Lung (tissue), 13 donors: Measurements from ENCODE around the gene INVS. TPM values are rescaled to one million over a fixed set of nuclear protein-coding genes. Genes with fewer than 3 reads are reported as not detected.
A peak's percentile ranks its signal among the peaks of the same experiment; 100 is the strongest.

Experiments used
- ATAC-seq: fragments of 200-7000 bp; cut with Tn5 transposase; one replicate; pipeline ENCODE4 v1.9.1; 2020; ENCODE audit warnings: moderate number of reproducible peaks; ENCODE audit not compliant: insufficient read depth, low FRiP score
- DNase-seq, 3 donors: peaks; one replicate each; pipeline ENCODE4 v3.0.0-alpha.2; 2013 to 2017
- H3K27ac ChIP-seq, 2 donors: one replicate each; pipeline ENCODE4 v1.5.1; 2013; ENCODE audit warnings: mild to moderate bottlenecking in 2 of 2, moderate library complexity in 2 of 2, control low read depth in 1 of 2, inconsistent platforms in 1 of 2, low read depth in 1 of 2, low read length in 1 of 2
- H3K27me3 ChIP-seq, 3 donors: one replicate each; pipeline ENCODE4 v1.5.1; 2013; ENCODE audit warnings: low read length in 2 of 3; ENCODE audit not compliant: control insufficient read depth in 3 of 3, insufficient read depth in 3 of 3
- H3K36me3 ChIP-seq, 4 donors: one replicate each; pipeline ENCODE4 v1.5.1; 2013; ENCODE audit warnings: low read length in 4 of 4, mild to moderate bottlenecking in 1 of 4, moderate library complexity in 1 of 4; ENCODE audit not compliant: control insufficient read depth in 4 of 4, insufficient read depth in 4 of 4
- H3K4me1 ChIP-seq, 5 donors: one replicate each; pipeline ENCODE4 v1.5.1; 2013; ENCODE audit warnings: low read length in 5 of 5, mild to moderate bottlenecking in 2 of 5, moderate library complexity in 1 of 5; ENCODE audit not compliant: control insufficient read depth in 5 of 5, insufficient read depth in 5 of 5
- H3K4me3 ChIP-seq: one replicate; pipeline ENCODE4 v1.5.1; 2013; ENCODE audit warnings: mild to moderate bottlenecking, control low read depth, moderate library complexity
- H3K9ac ChIP-seq, 2 donors: one replicate each; pipeline ENCODE4 v1.5.1; 2013; ENCODE audit warnings: low read length in 2 of 2, control low read depth in 1 of 2; ENCODE audit not compliant: insufficient read depth in 1 of 2
- H3K9me3 ChIP-seq, 4 donors: one replicate each; pipeline ENCODE4 v1.5.1; 2013; ENCODE audit warnings: low read length in 3 of 4, mild to moderate bottlenecking in 1 of 4, moderate library complexity in 1 of 4; ENCODE audit not compliant: control insufficient read depth in 4 of 4, insufficient read depth in 3 of 4
- whole genome bisulfite sequencing, 2 donors: extraction: QIAGEN DNeasy Blood & Tissue Kit; methylation state at CpG; one replicate each; pipeline ENCODE4 v1.1.7; 2013; 5-methylcytosine and 5-hydroxymethylcytosine counted together
- polyA plus RNA-seq, 2 donors: library from polyadenylated mRNA; stranded (reverse); fragments of 200-250 nt; gene quantifications; one replicate each; pipeline ENCODE4 v1.2.1, GENCODE V29; 2013
- small RNA-seq: library from RNA; depleted of rRNA; stranded (forward); fragments of <200 nt; gene quantifications from one replicate; pipeline ENCODE3, GENCODE V24; 2014; ENCODE audit warnings: low replicate concordance
- total RNA-seq, 2 donors: library from RNA; depleted of rRNA in 1 of 2; stranded (reverse); fragments of >200 nt in 1 of 2; gene quantifications; one replicate each; pipeline ENCODE4 v1.2.1, GENCODE V29; 2014 to 2021
- TF ChIP-seq, protein P1 (sequence below): IDR thresholded peaks from 2 replicates; pipeline ENCODE4 v1.5.1; 2012; ENCODE audit warnings: mild to moderate bottlenecking; ENCODE audit errors: control extremely low read depth, extremely low read depth
- donor health status: control.
- donor health status: control.
- donor health status: Bipolar disorder and iron deficiency.
- donor health status: healthy.
- donor health status: DM: yes; HTN: yes; CAD: no.

INVS gene
- total and polyA plus RNA-seq, 4 donors: 3.4 to 52.1 (median 12.5) TPM

DNA sequence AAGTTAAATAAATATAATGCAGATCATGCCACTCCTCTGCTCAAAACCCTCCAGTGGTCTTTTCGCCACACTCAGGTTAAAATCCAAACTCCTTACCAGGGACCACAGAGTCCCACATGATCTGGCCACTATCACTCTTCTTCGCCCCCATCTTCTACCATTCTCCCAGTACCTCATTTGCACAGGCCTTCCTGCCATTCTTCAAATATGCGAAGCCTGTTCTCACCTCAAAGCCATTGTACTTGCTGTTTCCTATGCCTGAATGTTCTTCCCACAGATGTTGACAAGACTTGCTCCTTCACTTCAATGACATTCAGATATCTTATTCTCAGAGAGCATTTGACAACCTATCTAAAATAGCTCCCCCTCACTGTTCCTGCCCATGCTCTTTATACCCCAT lies 242.8 kb downstream of the INVS start:
- Histone ChIP-seq H3K36me3 (peaks cover 4 to 14% (median 7%) of the 10 kb centered on the region in 4 donors), H3K4me1 (peaks cover 0 to 7% (median 0%) of the 10 kb centered on the region in 5 donors), H3K4me3 (no peak overlapping the region), H3K27me3 (no peaks in the 10 kb centered on the region), H3K9me3 (no peaks in the 10 kb centered on the region), H3K9ac (no peak overlapping the region), H3K27ac (no peak overlapping the region)
- DNase-seq: no peak
- WGBS, 2 donors: 97 to 99% methylated on average over 3 of the region's 3 CpGs
- no peak for ATAC-seq
- TF ChIP-seq, protein P1, sequence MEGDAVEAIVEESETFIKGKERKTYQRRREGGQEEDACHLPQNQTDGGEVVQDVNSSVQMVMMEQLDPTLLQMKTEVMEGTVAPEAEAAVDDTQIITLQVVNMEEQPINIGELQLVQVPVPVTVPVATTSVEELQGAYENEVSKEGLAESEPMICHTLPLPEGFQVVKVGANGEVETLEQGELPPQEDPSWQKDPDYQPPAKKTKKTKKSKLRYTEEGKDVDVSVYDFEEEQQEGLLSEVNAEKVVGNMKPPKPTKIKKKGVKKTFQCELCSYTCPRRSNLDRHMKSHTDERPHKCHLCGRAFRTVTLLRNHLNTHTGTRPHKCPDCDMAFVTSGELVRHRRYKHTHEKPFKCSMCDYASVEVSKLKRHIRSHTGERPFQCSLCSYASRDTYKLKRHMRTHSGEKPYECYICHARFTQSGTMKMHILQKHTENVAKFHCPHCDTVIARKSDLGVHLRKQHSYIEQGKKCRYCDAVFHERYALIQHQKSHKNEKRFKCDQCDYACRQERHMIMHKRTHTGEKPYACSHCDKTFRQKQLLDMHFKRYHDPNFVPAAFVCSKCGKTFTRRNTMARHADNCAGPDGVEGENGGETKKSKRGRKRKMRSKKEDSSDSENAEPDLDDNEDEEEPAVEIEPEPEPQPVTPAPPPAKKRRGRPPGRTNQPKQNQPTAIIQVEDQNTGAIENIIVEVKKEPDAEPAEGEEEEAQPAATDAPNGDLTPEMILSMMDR: no peak

DNA sequence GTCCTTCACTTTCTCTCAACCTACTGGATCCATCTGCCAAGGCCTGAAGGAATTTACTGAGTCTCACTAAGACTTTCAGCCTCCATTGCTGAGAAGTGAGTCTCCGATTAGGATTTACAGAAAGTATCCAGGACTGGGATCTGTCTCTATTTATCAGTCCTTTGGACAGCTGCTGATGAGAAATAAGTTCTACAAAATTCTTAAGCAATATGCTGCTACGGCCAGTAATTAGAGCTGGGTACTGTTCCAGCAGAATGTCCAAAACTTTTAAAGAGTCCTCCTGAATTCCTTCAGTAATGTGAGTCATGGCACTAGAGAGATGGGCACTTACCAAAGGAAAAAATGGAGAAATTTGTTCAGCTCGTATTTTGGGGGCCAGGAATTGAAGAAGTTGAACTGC lies 247.8 kb downstream of the INVS start:
- no peaks in the 10 kb centered on the region for H3K27me3 ChIP-seq
- no peak for DNase-seq
- no peak overlapping the region for H3K4me3 ChIP-seq
- H3K4me1 ChIP-seq: peaks cover 0 to 21% (median 0%) of the 10 kb centered on the region in 5 donors
- H3K27ac ChIP-seq: no peak overlapping the region
- H3K9me3 ChIP-seq: no peaks in the 10 kb centered on the region
- peaks cover 2 to 9% (median 7%) of the 10 kb centered on the region in 4 donors for H3K36me3 ChIP-seq
- WGBS, 2 donors: 68 to 81% methylated on average over 3 of the region's 3 CpGs
- peak; percentile 53 for ATAC-seq
- no peak overlapping the region for H3K9ac ChIP-seq
- TF ChIP-seq, protein P1: no peak

DNA sequence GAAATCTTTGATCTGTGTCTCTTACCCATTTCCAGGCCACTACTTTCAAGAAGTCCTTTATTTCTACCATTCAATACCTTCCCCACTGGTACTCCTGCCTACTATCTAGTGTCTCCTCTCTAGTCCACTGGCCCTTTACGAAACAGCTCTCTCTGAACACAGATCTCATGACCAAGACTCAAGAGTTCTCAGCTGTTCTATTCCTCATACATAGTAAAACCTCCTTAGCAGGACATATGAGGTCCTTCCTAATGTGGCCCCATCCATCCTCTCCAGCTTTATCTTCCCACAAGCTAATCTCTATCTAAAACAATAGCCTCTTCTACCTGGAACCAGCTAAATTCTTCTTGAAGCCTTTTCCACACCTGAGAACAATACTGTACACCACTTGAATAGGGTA lies 251.1 kb downstream of the INVS start:
- Histone ChIP-seq H3K9ac (no peak overlapping the region), H3K4me3 (no peak overlapping the region), H3K27ac (no peak overlapping the region), H3K36me3 (peaks cover 0 to 7% (median 3%) of the 10 kb centered on the region in 4 donors), H3K9me3 (no peaks in the 10 kb centered on the region), H3K4me1 (peaks cover 0 to 18% (median 0%) of the 10 kb centered on the region in 5 donors), H3K27me3 (no peaks in the 10 kb centered on the region)
- 90 to 92% methylated on average over 1 of the region's 1 CpG for WGBS, 2 donors
- TF ChIP-seq, protein P1: no peak
- no peak for DNase-seq
- ATAC-seq: no peak

Small RNA genes lying within 50 kb of the gene (small RNA-seq; reads per million reads assigned to genes)
- gene RN7SL75P: not detected

Other genes starting within 250 kb of the INVS start
- 10 to 100 TPM; 28.7 to 55.0 TPM for gene STX17, start 192.6 kb upstream of the INVS start, total RNA-seq
- gene STX17, start 192.6 kb upstream of the INVS start, polyA plus RNA-seq: 1 to 10 TPM; 4.7 to 8.7 TPM
- gene ERP44, start 243 bp upstream of the INVS start, total RNA-seq: 10 to 100 TPM; 22.6 to 27.2 TPM
- gene ERP44, start 243 bp upstream of the INVS start, polyA plus RNA-seq: 10 to 100 TPM; 26.7 to 27.6 TPM